GM19025 (cell line): ENCODE results near the gene ZNF446.
"Not testable (repeated sequence)": the region's sequence is repeated elsewhere in the genome, so short reads cannot be mapped to it uniquely, and the experiment has no call there.

Experiments
- ATAC-seq: cut with Tn5 transposase; IDR thresholded peaks from one replicate; pipeline ENCODE4 v1.9.1; 2021; ENCODE audit warnings: mild to moderate bottlenecking, low read depth, moderate library complexity; ENCODE audit not compliant: unreplicated experiment

ZNF446 gene

DNA sequence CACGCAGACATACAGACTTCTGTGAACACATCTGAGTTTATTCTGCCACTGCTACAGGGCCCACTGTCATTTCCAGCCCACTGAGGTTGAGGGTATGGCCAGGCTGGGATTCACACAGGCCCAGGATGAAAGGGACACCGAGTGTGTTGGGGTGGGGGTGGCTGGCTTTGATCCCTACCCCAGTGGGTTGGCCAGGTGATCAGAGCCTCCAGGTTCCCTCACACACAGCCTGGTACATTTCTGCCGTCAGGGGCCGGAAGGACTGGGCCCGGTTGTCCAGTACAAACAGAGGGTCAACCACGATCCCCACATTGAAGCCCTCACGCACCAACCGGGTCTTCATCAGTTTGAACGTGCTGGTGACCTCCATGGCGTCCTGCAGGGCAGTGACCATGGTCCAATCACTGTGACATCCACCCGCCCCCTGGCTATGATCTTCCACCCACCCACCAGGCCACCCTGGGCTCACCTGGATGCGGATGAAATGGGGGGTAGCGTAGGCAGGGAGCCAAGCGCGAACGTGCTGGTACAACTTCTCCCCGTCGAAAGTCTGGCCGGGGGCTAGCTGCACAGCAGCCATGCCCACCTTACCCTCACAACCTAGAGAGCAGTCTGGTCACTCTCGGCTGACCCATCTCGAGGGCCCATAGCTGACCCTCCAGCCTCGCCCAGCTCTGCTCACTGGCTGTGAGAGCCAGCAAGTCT is 22.3 kb downstream of the ZNF446 start:
- no peak for ATAC-seq

DNA sequence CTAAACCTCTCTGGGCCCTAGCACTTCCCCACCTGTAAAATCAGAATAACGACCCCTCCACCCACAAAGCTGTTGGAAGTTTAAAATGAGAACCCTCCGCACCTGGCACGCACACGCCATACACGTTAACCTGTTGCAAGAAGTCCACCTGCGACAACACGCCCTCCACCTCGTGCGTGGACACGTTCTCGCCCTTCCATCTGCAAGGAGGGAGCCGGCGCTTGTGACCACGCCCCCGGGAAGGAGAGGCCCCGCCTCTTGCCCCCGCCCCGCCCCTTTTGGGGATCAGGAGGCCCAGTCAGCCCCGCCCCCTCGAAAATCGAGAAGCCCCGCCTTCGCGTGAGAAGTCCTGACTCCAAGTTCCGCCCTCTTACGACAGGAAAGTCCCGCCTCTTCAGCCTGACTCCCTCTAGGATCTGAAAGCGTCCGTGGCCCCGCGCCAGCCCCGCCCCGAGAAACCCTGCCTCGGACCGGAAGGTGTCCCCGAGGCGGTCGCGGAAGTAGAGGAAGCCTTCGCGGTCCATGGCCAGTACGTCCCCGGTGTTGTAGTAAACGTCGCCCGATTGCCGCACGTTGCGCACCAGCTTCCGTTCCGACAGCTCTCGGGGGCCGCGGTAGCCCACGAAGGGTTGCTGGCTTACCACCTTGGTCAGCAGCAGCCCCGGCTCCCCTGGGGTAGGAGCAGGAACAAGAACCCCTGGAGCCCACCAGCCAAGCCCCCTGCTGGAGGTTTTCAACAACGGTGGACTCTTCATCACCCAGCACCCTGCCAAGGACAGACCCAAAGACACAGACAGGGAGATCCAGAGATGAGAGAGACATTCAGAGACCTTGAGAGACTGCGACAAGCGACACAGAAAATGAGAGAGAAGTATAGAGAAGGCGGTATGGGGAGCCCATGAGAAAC is 23.1 kb downstream of the ZNF446 start:
- peak; percentile 94 for ATAC-seq

DNA sequence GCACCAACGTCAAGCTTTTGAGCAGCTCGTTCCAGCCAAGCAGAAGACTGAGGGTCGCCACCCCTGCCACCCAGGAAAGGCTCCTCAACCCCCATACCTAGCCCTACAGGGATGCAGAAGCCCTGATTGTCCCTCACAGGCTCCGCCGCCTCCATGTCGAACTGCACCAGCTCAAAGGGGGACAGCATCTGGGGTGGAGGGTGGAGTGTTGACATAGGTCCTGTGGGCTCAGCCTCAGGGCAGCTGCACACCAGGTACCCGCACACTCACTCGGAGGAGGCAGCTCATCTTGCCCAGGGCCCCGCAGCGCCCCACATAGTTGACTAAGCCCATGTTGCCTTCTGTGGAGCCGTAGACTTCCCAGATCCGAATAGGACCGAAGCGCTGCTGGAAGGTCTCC is 24.1 kb downstream of the ZNF446 start:
- ATAC-seq, result no peak

DNA sequence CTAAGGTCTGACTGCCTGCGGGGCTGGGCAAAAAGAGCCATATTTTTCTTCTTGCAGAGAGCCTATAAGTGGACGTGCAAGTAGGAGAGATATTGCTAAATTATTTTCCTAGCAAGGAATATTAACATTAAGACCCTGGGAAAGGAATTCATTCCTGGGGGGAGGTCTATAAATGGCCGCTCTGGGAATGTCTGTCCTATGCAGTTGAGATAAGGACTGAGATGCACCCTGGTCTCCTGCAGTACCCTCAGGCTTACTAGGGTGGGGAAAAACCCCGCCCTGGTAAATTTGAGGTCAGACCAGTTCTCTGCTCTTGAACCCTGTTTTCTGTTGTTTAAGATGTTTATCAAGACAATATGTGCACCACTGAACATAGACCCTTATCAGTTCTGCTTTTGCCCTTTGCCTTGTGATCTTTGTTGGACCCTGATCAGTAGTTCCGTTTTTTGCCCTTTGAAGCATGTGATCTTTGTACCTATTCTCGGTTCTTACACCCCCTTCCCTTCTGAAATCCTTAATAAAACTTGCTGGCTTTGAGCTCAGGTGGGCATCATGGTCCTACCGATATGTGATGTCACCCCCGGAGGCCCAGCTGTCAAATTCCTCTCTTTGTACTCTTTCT is 31.6 kb downstream of the ZNF446 start:
- ATAC-seq, result not testable (repeated sequence)

DNA sequence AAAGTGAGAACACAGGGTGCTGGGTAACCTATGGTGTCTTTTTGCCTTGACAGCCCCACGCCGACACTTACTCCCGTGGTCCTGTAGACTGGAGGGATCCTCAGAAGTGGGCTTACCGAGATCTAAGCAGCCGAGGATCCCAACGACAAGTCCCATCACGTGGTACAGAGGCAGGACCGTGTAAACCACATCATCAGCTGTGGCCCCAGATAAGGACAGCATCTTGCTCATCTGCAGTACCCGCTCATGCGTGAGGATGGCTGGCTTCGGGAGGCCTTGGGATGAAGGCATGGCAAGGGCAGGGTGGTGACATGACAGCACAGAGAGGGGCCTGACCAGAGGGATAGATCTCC is 33.6 kb downstream of the ZNF446 start:
- ATAC-seq, result no peak

DNA sequence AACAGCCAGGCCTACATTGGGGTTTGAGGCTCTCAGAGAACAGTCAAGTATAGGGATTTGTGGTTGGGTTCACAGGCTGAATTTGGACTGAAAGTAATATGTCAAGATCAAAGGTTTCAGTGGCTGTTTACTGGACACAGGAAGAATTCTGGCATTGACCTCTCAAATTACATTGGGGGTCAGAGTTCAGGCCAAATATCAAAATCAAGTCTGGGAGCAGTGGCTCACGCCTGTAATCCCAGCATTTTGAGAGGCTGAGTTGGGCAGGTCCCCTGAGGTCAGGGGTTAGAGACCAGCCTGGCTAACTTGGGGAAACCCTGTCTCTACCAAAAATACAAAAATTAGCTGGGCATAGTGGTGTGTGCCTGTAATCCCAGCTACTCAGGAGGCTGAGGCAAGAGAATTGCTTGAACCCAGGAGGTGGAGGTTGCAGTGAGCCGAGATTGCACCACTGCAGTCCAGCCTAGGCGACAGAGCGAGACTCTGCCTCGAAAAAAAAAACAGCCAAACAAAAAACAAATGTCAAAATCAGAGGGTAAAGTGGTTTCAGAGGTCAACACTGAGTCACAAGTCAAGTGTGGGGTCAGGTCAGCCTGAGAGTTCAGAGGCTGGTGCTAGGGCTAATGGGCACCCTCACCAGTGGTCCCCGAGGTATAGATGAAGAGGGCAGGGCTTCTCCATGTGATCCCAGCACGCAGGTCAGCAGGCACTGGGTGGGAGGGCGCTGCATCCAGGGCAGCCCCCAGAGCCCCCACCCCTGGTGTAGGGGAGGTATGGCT is 34.1 kb downstream of the ZNF446 start:
- no peak for ATAC-seq

DNA sequence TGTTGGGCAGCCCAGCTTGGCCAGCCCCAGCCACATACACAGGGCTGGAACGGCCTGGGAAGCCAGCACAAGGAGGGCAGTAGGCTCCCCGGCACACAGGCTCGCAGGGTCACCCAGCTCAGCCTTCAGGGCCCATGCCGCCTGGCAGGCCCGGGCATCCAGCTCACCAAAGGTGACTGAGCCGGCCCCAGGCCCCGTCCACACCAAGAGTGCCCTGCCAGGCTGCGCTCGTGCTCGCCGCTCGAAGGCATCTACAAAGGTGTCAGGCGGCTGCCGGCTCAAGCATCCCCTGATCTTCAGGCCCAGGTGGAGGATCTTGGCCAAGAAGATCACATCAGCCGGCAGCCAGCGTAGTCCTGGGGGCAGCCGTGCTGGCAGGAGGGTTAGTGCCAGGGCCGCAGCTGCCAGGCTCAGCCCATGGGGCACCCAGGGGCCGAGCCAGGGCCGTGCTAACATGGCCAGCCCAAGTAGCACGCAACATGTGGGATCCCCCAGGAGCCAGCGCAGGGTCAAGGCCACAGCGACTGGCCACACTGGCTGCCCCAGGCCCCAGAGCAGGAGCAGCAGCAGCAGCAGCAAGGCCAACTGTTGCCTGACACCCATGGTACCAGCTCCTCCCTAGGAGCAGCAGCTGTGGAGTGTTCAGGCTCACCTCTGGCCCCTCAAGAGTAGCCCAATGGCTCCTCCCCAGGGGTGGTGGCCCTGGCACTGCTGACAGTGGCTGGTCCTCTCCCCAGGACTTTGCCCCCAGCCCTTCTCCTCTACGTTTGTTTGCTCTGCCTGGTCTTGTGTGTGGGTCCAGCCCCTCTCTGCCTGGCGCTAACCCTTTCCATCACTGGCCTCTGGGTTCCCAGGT is 35.4 kb downstream of the ZNF446 start, which contains the start of gene SLC27A5:
Gene SLC27A5, minus strand, starts transcription at position 640 of the 856 bp plus-strand sequence. Its CDS starts 37 bp downstream, at position 603.
- no peak for ATAC-seq

DNA sequence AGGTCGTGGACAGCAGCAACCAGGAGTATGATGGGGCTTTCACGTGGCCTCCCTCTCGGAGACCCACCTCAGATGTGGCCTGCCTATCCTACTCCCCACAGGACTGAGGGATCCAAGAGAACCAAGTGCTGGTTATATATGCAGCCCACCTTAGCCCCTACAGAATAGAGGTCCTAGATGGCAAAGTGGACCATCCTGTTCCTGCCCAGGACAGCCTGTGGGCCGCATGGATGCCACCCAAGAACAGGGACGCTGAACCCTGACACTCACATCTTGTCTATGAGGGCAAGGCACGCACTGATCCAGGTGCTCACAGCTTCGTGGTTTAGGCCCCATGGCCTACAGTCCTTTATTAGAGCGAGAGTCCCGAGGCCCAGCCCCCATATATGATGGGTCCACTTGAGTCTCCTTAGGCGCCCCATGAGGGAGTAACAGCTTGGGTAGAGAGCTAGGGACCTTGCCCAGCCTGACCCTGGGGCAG is 37.1 kb downstream of the ZNF446 start:
- ATAC-seq, result no peak

DNA sequence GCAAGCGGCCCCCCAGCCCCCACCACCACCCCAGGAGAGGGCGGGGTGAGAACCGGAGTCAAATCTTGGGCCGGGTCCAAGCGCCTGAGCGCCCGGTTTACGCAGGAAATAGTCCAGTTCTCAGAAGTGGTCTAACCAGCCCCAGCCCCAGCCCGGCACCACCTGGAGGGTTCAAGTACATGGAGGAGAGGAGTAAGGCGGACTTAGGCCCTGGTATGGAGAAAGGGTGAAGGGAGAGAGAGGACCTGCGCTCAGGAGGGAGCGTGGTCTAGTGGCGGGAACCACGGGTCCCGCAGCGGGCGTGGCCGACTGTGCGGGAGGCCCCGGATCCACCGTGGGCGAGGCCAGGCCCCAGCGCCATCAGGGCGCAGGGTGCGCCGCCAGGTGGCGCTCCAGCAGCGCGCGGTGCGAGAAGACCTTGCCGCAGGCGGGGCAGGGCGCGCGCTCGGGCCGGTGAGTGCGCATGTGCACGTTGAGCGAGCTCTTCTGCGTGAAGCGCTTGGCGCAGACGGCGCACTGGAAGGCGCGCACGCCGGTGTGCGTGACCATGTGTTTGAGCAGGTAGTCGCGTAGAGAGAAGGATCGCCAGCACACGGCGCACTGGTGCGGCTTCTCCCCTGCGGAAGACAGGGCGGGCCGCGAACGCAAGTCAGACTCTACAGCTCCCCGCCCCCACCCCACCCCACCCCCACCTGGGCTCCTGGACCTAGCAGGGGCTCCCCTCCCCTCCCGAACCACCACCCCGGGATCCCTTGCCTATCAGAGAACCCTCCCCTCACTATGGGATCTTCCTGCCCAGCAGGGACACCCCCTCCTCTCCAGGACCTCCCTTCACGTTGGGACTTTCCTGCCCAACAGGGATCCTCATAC is 37.8 kb downstream of the ZNF446 start:
- peak; percentile 79 for ATAC-seq

DNA sequence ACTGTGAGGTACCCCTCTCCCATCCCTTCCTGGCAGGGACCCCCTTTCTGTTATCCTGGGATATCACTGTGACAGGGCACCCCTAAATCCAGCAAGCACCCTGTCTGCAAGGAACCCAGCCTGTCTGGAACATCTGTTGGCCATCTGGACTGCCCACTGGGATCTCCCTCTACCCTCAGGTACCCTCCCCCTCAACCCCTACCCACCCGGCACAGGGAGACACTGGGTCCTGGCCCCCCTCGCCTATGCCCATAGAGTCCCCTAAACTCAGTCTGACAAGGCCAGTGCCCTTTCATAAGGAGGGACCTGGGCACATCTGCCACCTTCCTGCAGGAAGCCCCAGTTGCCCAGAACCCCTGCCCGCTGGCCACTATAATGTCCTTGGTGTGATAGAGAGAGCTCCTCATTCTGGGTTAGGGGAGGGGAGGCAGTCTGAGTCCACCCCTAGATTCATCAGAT is 38.4 kb downstream of the ZNF446 start:
- no peak for ATAC-seq

DNA sequence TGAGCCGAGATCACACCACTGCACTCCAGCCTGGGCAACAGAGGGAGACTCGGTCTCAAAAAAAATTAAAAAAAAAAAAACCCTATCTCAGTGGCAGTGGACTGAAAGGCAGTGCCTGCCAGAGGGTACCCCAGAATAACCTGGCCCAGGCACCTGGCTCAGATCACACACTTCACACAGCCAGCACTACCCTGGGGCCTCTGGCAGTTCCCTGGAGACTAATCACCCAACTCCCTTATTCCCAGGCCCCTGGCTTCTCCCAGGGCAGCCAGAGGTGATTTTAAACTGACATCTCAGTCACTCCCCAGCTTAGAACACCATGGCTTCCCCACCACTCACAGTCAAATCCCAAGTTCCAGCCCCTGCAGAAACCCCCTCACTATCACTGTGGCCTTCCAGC is 39.1 kb downstream of the ZNF446 start:
- no peak for ATAC-seq

DNA sequence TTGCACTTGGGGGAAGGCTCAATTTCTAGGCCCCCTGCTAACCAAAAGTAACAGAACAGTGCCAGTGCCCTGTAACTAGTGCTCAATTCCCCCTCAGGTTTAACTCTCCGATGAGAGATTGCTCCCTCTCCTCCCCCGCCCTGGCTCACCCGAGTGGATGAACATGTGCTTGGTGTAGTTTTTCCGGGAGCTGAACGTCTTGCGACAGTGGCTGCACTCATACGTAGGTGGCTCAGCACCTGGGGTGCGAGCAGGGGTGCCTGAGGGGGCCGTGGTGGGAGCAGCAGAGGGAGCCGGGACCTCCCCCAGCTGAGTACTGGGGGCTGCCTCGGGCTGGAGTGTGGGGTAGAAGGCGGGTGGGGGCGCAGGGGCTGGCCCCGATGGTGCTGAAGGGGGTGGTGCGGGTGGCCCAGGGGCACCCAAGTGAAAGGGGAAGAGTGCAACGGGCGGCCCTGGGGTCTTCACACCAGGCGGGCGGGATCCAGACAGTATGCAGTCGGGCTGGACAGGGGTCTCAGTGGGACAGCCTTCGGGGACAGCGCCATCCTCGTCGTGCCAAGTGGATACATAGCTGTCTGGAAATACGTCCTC is 40.2 kb downstream of the ZNF446 start:
- no peak for ATAC-seq

DNA sequence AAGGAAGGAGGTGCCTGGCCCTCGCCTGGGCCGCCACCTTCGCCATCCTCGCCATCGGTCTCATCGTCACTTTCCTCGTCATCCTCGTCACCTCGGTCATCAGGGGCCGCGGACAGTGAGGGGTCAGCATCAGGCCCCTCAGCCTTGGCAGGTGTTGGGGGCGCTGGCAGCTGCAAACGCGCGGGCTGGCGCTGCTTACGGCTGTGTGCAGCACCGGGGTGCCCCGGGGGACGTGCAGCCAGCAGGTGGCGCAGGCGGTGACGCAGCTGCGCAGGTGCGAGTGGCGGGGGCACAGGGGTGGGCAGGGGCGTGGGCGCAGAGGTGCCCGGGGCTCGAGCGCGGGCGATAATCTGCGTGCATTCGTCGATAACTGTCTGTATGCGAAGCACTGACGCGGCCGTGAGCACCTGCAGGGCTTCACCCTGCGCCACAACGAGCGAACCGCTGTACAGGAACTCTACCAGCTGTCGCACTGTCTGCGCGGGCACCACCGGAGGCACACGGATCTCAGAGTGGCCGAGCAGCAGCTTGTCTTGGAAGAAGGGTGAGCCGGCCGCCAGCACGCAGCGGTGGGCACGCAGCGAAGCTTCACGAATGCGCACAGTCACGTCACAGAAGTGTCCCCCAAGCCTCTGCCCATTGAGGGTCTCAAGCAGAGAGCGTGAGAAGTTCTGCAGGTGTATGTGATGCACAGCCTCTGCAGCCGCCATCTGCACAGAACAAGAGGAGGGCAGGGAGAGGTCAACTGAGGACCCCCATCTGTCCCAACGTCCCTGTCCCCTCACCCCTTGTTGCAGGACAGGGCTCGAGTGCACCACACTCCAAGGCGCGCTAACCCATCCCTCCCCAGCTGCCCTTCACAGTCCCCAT is 41.0 kb downstream of the ZNF446 start:
- ATAC-seq, result no peak

DNA sequence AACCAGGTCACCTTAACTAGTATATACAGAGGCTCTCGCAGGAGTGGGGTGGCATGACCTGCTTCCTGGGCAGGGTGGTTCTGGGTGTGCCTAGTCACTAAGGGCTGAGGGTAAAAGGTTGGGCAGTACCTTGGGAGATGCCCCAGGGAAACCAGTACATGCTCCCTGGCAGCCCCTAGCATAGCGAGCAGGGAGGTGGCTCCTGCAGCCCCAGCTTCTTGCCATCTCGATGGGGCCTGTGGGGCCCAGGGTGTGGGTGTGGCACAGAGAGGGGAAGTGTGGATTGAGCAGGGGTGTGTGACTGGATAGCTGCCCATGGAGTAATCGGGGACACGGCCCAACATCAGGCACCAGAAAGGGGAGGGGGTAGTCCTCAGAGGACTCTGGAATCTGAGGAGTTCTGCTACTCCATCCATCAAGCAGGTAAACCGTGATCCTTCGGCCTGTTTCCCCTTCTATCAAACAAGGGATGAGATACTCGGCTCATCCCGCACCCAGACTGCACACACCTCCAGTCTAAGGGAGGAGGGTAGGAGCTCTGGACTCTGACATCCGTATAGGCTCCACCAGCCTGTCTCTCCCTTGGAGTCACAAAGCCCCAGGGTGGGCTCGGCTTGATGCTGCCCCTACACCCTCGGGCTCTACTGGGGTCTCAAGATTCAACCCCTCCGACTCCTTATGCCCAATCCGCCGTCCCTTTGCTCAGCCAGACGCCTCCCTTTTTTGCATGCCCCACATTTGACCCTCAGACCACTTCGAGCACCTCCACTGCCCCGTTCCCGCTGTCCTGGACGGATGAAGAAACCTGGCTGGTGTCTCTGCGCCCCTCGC is 42.3 kb downstream of the ZNF446 start:
- ATAC-seq, result no peak

DNA sequence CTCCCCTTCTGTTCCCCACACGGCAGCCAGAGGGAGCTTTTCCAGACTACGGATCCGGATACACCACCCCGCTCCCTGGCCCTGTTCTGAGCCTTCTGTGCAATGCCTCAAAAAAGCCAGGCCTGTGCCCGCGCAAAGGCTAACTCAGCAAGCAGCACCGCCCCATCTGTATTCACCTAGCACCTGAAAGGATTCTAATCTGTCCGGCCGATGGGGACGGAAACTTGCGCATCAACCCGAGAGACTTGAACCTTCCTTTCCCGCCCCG is 42.9 kb downstream of the ZNF446 start:
- no peak for ATAC-seq
